ENCODE results near the gene MS4A12.
"Not testable (repeated sequence)": the region's sequence is repeated elsewhere in the genome, so short reads cannot be mapped to it uniquely, and the experiment has no call there.

MS4A12 gene

DNA sequence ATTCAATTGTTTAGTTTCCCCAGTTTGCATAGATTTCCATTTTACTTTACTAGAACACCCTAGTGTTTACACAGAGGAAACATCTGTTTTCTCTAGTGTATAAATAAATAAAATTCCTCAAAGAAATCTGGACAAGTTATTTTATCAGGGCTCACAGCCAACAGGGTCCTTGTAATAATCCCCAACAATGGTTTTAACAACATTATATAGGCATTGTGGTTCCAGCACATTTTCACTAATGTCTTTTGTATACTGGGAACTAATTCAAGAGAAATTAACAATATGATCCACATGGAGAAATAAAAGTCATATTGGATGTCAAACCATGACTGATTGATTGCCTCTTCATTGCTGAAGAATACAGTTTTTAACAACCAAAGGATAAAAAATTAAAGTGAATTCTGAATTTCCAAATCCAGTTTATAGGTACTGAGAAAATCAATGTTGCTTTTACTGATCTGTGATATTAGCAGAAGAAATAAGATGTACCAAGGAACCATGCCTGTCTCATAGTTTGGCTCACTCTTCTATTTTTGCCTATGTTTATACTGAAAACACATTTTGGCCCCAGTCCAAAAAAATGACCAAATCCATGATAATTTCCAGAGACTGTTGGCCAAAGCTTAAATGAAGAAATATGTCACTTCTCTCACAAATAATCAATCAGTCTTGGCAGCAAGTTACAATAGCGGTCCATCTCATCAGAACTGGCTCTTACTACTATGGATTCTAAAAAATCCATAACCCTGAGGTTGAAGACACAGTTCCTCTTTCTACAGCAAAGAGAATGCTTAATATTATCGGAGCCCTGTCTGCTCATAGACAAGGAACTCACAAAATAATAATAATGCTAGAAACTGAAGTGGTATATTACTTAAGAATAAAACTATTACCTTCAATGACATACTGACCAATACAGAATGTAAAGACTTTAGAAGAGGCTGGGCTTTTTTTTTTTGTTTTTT is 21.2 kb downstream of the MS4A12 start:
- no peak for DNase-seq

GRCh38 chr11:60515144-60515855 is 22.7 kb downstream of the MS4A12 start, which contains the start of gene MS4A13:
MS4A13 (plus strand) TSS chr11:60515392; CDS start chr11:60518084, 2,692 bp downstream.
- DNase-seq: no peak

DNA sequence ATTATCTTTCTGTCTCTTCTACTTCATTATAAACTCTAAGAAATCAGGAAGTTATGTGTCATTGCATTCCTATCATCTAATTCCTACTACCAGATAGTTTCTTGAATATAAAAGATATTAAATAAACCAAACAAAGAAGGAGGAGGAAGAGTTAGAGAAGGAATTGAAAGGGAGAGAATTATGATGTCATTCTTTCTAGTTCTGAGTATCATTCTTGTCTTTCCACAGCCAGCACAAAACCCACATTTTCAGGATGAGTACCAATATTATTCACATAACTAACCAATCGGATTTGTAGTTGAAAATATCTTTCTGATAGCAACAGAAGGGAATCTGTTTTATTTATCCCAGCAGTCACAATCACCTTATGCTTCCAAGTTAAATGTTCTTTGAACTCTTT is 35.9 kb downstream of the MS4A12 start:
- DNase-seq: no peak

- no peak for DNase-seq
These were observed 36.4 kb downstream of the MS4A12 start for GRCh38 chr11:60528934-60529333.

- DNase-seq: no peak
These were observed 38.0 kb downstream of the MS4A12 start for GRCh38 chr11:60530454-60531100.

- not testable (repeated sequence) for DNase-seq
These were observed 39.8 kb downstream of the MS4A12 start for GRCh38 chr11:60532383-60532782.

GRCh38 chr11:60538627-60539026 is 46.0 kb downstream of the MS4A12 start:
- not testable (repeated sequence) for DNase-seq

DNA sequence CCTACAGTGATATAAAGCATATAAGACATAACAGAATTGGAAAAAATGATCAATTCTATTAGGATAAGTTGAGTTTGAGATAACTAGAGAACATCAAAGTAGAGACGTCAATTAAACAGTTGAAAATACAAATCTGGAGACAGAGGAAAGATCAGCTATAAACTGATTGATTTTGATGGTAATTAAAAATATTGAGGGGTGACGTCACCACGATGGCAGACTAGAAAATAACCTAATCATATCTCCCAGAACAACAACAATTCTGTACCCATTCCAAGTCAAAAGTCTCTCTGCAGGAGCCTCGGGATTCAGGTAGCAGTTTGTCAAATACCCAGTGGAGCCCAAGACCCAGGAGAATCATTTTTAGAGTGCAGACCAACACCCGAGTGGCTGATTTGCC is 51.5 kb downstream of the MS4A12 start:
- DNase-seq: no peak

Measured in 8988T (cell line).